HG02943 (cell line): Measurements from ENCODE around the gene RPL18.
"Not testable (repeated sequence)": the region's sequence is repeated elsewhere in the genome, so short reads cannot be mapped to it uniquely, and the experiment has no call there.

ENCODE experiments used
- ATAC-seq: cut with Tn5 transposase; IDR thresholded peaks from one replicate; pipeline ENCODE4 v1.9.1; 2021; ENCODE audit warnings: mild to moderate bottlenecking, low read depth, moderate library complexity; ENCODE audit not compliant: unreplicated experiment

Gene RPL18

GRCh38 chr19:48644839-48645619, 26.1 kb upstream of the RPL18 start:
- ATAC-seq = no peak

GRCh38 chr19:48644355-48644754, 25.4 kb upstream of the RPL18 start:
- ATAC-seq = no peak

GRCh38 chr19:48642862-48643261, 23.9 kb upstream of the RPL18 start:
- no peak for ATAC-seq

- no peak for ATAC-seq
Measured at GRCh38 chr19:48641850-48642249, 22.9 kb upstream of the RPL18 start.

- ATAC-seq = no peak
Measured at GRCh38 chr19:48639483-48640375, 20.8 kb upstream of the RPL18 start.

- ATAC-seq = no peak
Measured at GRCh38 chr19:48638831-48639381, 19.9 kb upstream of the RPL18 start.

- ATAC-seq = peak; percentile 11
Measured at GRCh38 chr19:48637948-48638830, 19.2 kb upstream of the RPL18 start.

GRCh38 chr19:48637449-48637947, 18.5 kb upstream of the RPL18 start:
- peak; percentile 63 for ATAC-seq

- ATAC-seq = no peak
Measured at GRCh38 chr19:48636859-48637448, 18.0 kb upstream of the RPL18 start, which contains the start of gene DBP. Gene DBP, minus strand, starts transcription at chr19:48637379. Its CDS starts 385 bp downstream, at chr19:48636994.

- ATAC-seq = no peak
Measured at GRCh38 chr19:48635966-48636858, 17.2 kb upstream of the RPL18 start.

GRCh38 chr19:48635263-48635965, 16.4 kb upstream of the RPL18 start:
- no peak for ATAC-seq

GRCh38 chr19:48634424-48635262, 15.7 kb upstream of the RPL18 start:
- no peak for ATAC-seq

GRCh38 chr19:48634036-48634342, 15.0 kb upstream of the RPL18 start:
- ATAC-seq = no peak

GRCh38 chr19:48633148-48634035, 14.4 kb upstream of the RPL18 start:
- no peak for ATAC-seq

GRCh38 chr19:48632692-48633147, 13.7 kb upstream of the RPL18 start:
- ATAC-seq = no peak

- ATAC-seq = not testable (repeated sequence)
Measured at GRCh38 chr19:48632286-48632685, 13.3 kb upstream of the RPL18 start.
